ENCODE results near the gene DAAM2. TPM values are rescaled to one million over a fixed set of nuclear protein-coding genes. Genes with fewer than 3 reads are reported as not detected.

Gene DAAM2
- total and polyA plus RNA-seq, 2 donors from 2014 or later, result 6.9 to 19.8 TPM

DNA sequence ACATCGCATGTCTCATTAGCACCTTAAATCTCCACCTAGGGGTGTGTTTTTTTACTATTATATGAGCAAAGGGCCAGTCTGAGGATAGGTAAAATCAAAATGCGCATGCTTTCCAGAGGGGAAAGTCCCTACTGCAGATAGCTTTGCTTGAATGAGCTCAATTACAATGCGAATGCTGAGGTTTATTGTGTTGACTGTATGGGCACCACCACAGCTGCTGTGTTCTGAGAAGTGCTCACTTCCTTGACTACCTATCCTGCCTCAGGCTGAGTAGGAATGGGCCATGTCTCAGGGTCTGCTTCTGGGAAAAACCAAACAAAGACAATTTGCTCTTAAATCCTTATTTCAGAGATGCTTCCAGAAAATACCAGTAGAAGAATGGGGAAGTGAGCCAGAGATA lies 105.5 kb downstream of the DAAM2 start:
- intact Hi-C loops (cut with DNase I), result no loop called here
- H3K27ac ChIP-seq (ENCODE audit: low read depth in 2 of 2, low read length in 2 of 2), result no peak overlapping the region
- no peaks in the 10 kb centered on the region for H3K9me3 ChIP-seq (ENCODE audit: control insufficient read depth in 2 of 3, insufficient read depth in 1 of 3, low read length in 3 of 3)

DNA sequence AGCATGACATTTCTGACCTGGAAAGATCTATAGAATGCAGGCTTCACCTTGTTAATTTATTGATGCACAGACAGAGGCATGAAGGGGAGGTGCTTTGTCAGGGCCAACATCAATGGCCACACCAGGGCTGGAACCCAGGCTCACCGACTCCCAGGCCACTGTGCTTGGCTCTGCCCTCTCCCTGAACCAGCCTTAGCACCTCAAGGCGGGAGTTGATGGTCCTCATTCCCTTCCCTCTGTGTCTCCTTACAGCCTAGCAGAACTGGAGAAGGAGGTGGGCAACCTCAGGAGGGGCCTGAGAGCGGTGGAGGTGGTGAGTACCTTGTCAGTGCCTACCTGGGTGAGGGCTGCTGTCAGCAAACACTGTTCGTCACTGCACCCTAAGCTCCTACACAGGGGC lies 106.4 kb downstream of the DAAM2 start:
- H3K4me3 ChIP-seq (ENCODE audit: low read length in 3 of 3), result no peak overlapping the region
- no peaks in the 10 kb centered on the region for H3K27me3 ChIP-seq (ENCODE audit: control insufficient read depth, insufficient read depth, low read length)
- intact Hi-C loops (cut with DNase I), result no loop called here
- H3K9me3 ChIP-seq (ENCODE audit: control insufficient read depth in 2 of 3, insufficient read depth in 1 of 3, low read length in 3 of 3), result no peaks in the 10 kb centered on the region
- TF ChIP-seq CTCF (IDR thresholded peaks at IDR 0.05; ENCODE audit: borderline replicate concordance, extremely low read depth, insufficient read depth), result no peak
- no peak overlapping the region for H3K27ac ChIP-seq (ENCODE audit: low read depth in 2 of 2, low read length in 2 of 2)
- FAIRE-seq (no peak), DNase-seq (no peak)
- H3K4me1 ChIP-seq (ENCODE audit: control insufficient read depth in 2 of 3, insufficient read depth in 2 of 3, low read depth in 1 of 3, low read length in 3 of 3), result peaks cover 0 to under 1% (median 0%) of the 10 kb centered on the region in 3 donors
- H3K9ac ChIP-seq (ENCODE audit: low read length in 3 of 3), result no peak overlapping the region
- no peaks in the 10 kb centered on the region for H3K36me3 ChIP-seq (ENCODE audit: control insufficient read depth in 2 of 3, insufficient read depth in 3 of 3, low read length in 3 of 3)

More for the DNA sequence above, 105.5 kb downstream of the DAAM2 start:
- H3K4me1 ChIP-seq (ENCODE audit: control insufficient read depth in 2 of 3, insufficient read depth in 2 of 3, low read depth in 1 of 3, low read length in 3 of 3), result peaks cover 0 to 2% (median 0%) of the 10 kb centered on the region in 3 donors
- no peak overlapping the region for H3K4me3 ChIP-seq (ENCODE audit: low read length in 3 of 3)
- no peaks in the 10 kb centered on the region for H3K27me3 ChIP-seq (ENCODE audit: control insufficient read depth, insufficient read depth, low read length)
- FAIRE-seq (no peak), DNase-seq (no peak)
- no peak overlapping the region for H3K9ac ChIP-seq (ENCODE audit: low read length in 3 of 3)
- H3K36me3 ChIP-seq (ENCODE audit: control insufficient read depth in 2 of 3, insufficient read depth in 3 of 3, low read length in 3 of 3), result no peaks in the 10 kb centered on the region
- TF ChIP-seq CTCF (IDR thresholded peaks at IDR 0.05; ENCODE audit: borderline replicate concordance, extremely low read depth, insufficient read depth), result no peak

DNA sequence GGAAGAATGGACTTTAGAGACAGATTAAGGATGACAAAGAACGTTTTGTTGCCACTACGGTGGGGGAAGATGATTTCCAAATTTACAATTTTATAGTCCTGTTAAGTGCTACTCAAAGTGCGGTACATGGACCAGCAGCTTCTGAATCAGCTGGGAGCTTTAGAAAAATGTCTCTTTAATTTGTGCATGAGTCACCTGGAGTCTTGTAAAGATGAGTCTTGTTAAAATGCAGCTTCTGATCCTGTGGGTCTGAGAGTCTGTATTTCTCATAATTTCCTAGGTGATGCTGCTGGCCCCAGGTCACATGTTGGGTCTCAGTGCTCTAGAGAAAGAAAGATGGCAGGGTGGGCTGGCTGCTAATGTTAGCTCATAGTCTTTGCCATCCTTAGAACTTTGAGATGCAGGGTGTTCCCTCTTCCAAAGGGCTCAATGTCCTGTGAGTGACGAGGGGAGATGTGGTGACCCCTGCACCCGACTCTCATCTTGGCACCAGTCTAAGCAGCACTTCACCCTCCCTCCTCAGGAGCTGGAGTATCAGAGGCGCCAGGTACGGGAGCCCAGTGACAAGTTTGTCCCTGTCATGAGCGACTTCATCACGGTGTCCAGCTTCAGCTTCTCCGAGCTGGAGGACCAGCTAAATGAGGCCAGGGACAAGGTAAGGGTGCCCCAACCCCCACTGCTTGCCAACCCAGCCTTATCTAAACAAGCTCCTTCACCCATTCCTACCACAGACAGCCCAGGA lies 107.5 kb downstream of the DAAM2 start:
- no peak overlapping the region for H3K4me3 ChIP-seq (ENCODE audit: low read length in 3 of 3)

More for the DNA sequence above, 107.5 kb downstream of the DAAM2 start:
- TF ChIP-seq CTCF (IDR thresholded peaks at IDR 0.05; ENCODE audit: borderline replicate concordance, extremely low read depth, insufficient read depth), result no peak
- Histone ChIP-seq H3K27me3 (ENCODE audit: control insufficient read depth, insufficient read depth, low read length) (no peaks in the 10 kb centered on the region), H3K27ac (ENCODE audit: low read depth in 2 of 2, low read length in 2 of 2) (no peak overlapping the region), H3K4me1 (ENCODE audit: control insufficient read depth in 2 of 3, insufficient read depth in 2 of 3, low read depth in 1 of 3, low read length in 3 of 3) (no peaks in the 10 kb centered on the region), H3K9me3 (ENCODE audit: control insufficient read depth in 2 of 3, insufficient read depth in 1 of 3, low read length in 3 of 3) (no peaks in the 10 kb centered on the region), H3K9ac (ENCODE audit: low read length in 3 of 3) (no peak overlapping the region), H3K36me3 (ENCODE audit: control insufficient read depth in 2 of 3, insufficient read depth in 3 of 3, low read length in 3 of 3) (no peaks in the 10 kb centered on the region)
- intact Hi-C loops (cut with DNase I), result no loop called here
- no peak for DNase-seq
- FAIRE-seq, result no peak

Measured in kidney (tissue), 14 donors.